Ovary (tissue), 9 donors: ENCODE results near the gene OPHN1. TPM values are rescaled to one million over a fixed set of nuclear protein-coding genes. Genes with fewer than 3 reads are reported as not detected.

Source experiments
- DNase-seq, 5 donors: peaks; one replicate each; pipeline ENCODE4 v3.0.0-alpha.2; 2019 to 2020
- H3K27ac ChIP-seq, 2 donors: fragments of 200-600 bp; one replicate each; pipeline versions ENCODE4 v1.5.1 to v1.8.0; 2019 to 2022
- H3K27me3 ChIP-seq: fragments of 200-600 bp; one replicate; pipeline ENCODE4 v1.8.0; 2022
- H3K36me3 ChIP-seq: fragments of 200-600 bp; sonication (generic); one replicate; pipeline ENCODE4 v1.5.1; 2019
- H3K4me1 ChIP-seq: one replicate; pipeline ENCODE4 v1.8.1; 2013; ENCODE audit warnings: mild to moderate bottlenecking, moderate library complexity; ENCODE audit not compliant: insufficient read depth
- H3K4me3 ChIP-seq: fragments of 200-600 bp; sonication (generic); one replicate; pipeline ENCODE4 v1.5.1; 2017
- H3K9me3 ChIP-seq, 2 donors: fragments of 200-600 bp in 1 of 2; sonication (generic) in 1 of 2; one replicate each; pipeline versions ENCODE4 v1.5.1 to v1.8.1; 2013 to 2019; ENCODE audit warnings: mild to moderate bottlenecking in 1 of 2, moderate library complexity in 1 of 2
- CTCF ChIP-seq, 3 donors: fragments of 450-650 bp in 2 of 3; fragments of 200-600 bp in 1 of 3; IDR thresholded peaks; one replicate each; pipeline versions ENCODE4 v1.5.1 to v1.8.0; 2016 to 2022; ENCODE audit warnings: antibody characterized with exemption in 3 of 3, mild to moderate bottlenecking in 1 of 3
- EP300 ChIP-seq: sonication (generic); formaldehyde crosslinking; IDR thresholded peaks from one replicate; pipeline ENCODE4 v1.6.1; 2017; ENCODE audit warnings: antibody characterized with exemption
- POLR2A ChIP-seq: fragments of 450-650 bp; IDR thresholded peaks from one replicate; pipeline ENCODE4 v1.6.1; 2017; ENCODE audit warnings: antibody characterized with exemption, mild to moderate bottlenecking, moderate library complexity
- WGBS, 3 donors: extraction: QIAGEN DNeasy Blood & Tissue Kit in 1 of 3; methylation state at CpG; one replicate each; pipeline versions ENCODE4 v1.1.5 to v1.1.7; 2013 to 2017; 5-methylcytosine and 5-hydroxymethylcytosine counted together
- intact Hi-C, 4 donors: fragments of 100-400 bp; cut with DNase I; formaldehyde crosslinking; loops; one replicate each; pipeline versions ENCODE4 v1.11.0 to v1.15.1; 2022 to 2023
- polyA plus RNA-seq, 2 donors: library from polyadenylated mRNA; stranded (reverse); fragments of 200-250 nt in 1 of 2; fragments of 350-450 nt in 1 of 2; fragmentation: Illumina TruSeq in 1 of 2; extraction: RNeasy Lipid Tissue Mini Kit (QIAGEN cat#74804) in 1 of 2; gene quantifications; one replicate each; pipeline ENCODE4 v1.2.3, GENCODE V29; 2013 to 2014
- total RNA-seq, 7 donors: library from RNA; depleted of rRNA in 2 of 7; stranded (reverse); fragments of >200 nt in 2 of 7; fragmentation: NEBNext Ultra II Directional in 3 of 7; extraction: Animal tissue kit (Norgen Biotek cat#: 25700) in 3 of 7; gene quantifications; one replicate each; pipeline versions ENCODE4 v1.1.0 to v1.2.4, GENCODE V29; 2016 to 2023
- donor health status: DM: no; HTN: no; CAD: no; lungs with moderate emphysema.
- donor health status: DM: no; HTN: no; CAD: no.
- donor health status: Bipolar disorder and iron deficiency.
- donor health status: DM: yes; HTN: yes; CAD: no.
- donor health status: DM: no; HTN: no; CAD: no.
- donor health status: DM: yes; HTN: yes; CAD: no.

OPHN1 gene
- total and polyA plus RNA-seq, 9 donors: 2.3 to 9.2 (median 6.9) TPM

- Histone ChIP-seq H3K9me3 (no peaks in the 10 kb centered on the region), H3K36me3 (no peaks in the 10 kb centered on the region), H3K27me3 (no peaks in the 10 kb centered on the region), H3K4me3 (no peak overlapping the region), H3K4me1 (no peaks in the 10 kb centered on the region), H3K27ac (no peak overlapping the region)
- TF ChIP-seq POLR2A (no peak), EP300 (no peak), CTCF (IDR thresholded peaks at IDR 0.05) (no peak)
- DNase-seq: no peak
- WGBS, 3 donors: 79 to 84% (median 79%) methylated on average over 1 of the region's 1 CpG
- intact Hi-C loops: no loop called here
Observed at GRCh38 chrX:68409194-68409593, 24.1 kb downstream of the OPHN1 start.

GRCh38 chrX:68403522-68403921 lies 29.8 kb downstream of the OPHN1 start:
- Histone ChIP-seq H3K27me3 (no peaks in the 10 kb centered on the region), H3K27ac (no peak overlapping the region), H3K36me3 (no peaks in the 10 kb centered on the region), H3K4me1 (no peaks in the 10 kb centered on the region), H3K9me3 (no peaks in the 10 kb centered on the region), H3K4me3 (no peak overlapping the region)
- TF ChIP-seq POLR2A (no peak), CTCF (IDR thresholded peaks at IDR 0.05) (no peak), EP300 (no peak)
- intact Hi-C loops: no loop called here
- no peak for DNase-seq
- WGBS, 3 donors: 48 to 57% (median 50%) methylated on average over 6 of the region's 6 CpGs

- Histone ChIP-seq H3K9me3 (no peaks in the 10 kb centered on the region), H3K27me3 (no peaks in the 10 kb centered on the region), H3K36me3 (no peaks in the 10 kb centered on the region), H3K4me1 (no peaks in the 10 kb centered on the region), H3K4me3 (no peak overlapping the region), H3K27ac (no peak overlapping the region)
- 67 to 74% (median 68%) methylated on average over 2 of the region's 2 CpGs for WGBS, 3 donors
- TF ChIP-seq CTCF (IDR thresholded peaks at IDR 0.05) (no peak), POLR2A (no peak), EP300 (no peak)
- no peak for DNase-seq
- intact Hi-C loops: no loop called here
Observed at GRCh38 chrX:68403038-68403437, 30.3 kb downstream of the OPHN1 start.

- 76 to 80% (median 78%) methylated on average over 2 of the region's 2 CpGs for WGBS, 3 donors
- intact Hi-C loops: no loop called here
Observed at GRCh38 chrX:68402094-68402493, 31.2 kb downstream of the OPHN1 start.

More at GRCh38 chrX:68402094-68402493, 31.2 kb downstream of the OPHN1 start:
- Histone ChIP-seq H3K4me1 (no peaks in the 10 kb centered on the region), H3K27me3 (no peaks in the 10 kb centered on the region), H3K36me3 (no peaks in the 10 kb centered on the region), H3K27ac (no peak overlapping the region), H3K9me3 (no peaks in the 10 kb centered on the region), H3K4me3 (no peak overlapping the region)
- no peak for DNase-seq
- no peak for TF ChIP-seq CTCF (IDR thresholded peaks at IDR 0.05)
- no peak for TF ChIP-seq EP300
- no peak for TF ChIP-seq POLR2A
